ENCODE data around the gene MYOG.

The MYOG gene

GRCh38 chr1:203090421-203091198 is 4.8 kb upstream of the MYOG start:
- no peak for DNase-seq (ENCODE audit: low read depth in 1 of 2, low spot score in 1 of 2)

- DNase-seq (ENCODE audit: low read depth in 1 of 2, low spot score in 1 of 2), result no peak
Observed at GRCh38 chr1:203089651-203090045, 3.8 kb upstream of the MYOG start.

- DNase-seq (ENCODE audit: low read depth in 1 of 2, low spot score in 1 of 2), result no peak
Observed at GRCh38 chr1:203089001-203089650, 3.3 kb upstream of the MYOG start.

GRCh38 chr1:203088441-203088840 is 2.6 kb upstream of the MYOG start:
- DNase-seq (ENCODE audit: low read depth in 1 of 2, low spot score in 1 of 2), result no peak

GRCh38 chr1:203086992-203087763 is 1.4 kb upstream of the MYOG start:
- DNase-seq (ENCODE audit: low read depth in 1 of 2, low spot score in 1 of 2), result no peak

- no peak for DNase-seq (ENCODE audit: low read depth in 1 of 2, low spot score in 1 of 2)
Observed at GRCh38 chr1:203084588-203085527, 954 bp downstream of the MYOG start.

GRCh38 chr1:203083463-203083921 is 2.3 kb downstream of the MYOG start:
- no peak for DNase-seq (ENCODE audit: low read depth in 1 of 2, low spot score in 1 of 2)

GRCh38 chr1:203082571-203083462 is 3.0 kb downstream of the MYOG start:
- DNase-seq (ENCODE audit: low read depth in 1 of 2, low spot score in 1 of 2), result no peak

GRCh38 chr1:203082231-203082505 is 3.6 kb downstream of the MYOG start:
- DNase-seq (ENCODE audit: low read depth in 1 of 2, low spot score in 1 of 2), result no peak

GRCh38 chr1:203081465-203082230 is 4.2 kb downstream of the MYOG start:
- no peak for DNase-seq (ENCODE audit: low read depth in 1 of 2, low spot score in 1 of 2)

GRCh38 chr1:203080456-203080855 is 5.4 kb downstream of the MYOG start:
- DNase-seq (ENCODE audit: low read depth in 1 of 2, low spot score in 1 of 2), result no peak

GRCh38 chr1:203078478-203078877 is 7.3 kb downstream of the MYOG start:
- no peak for DNase-seq (ENCODE audit: low read depth in 1 of 2, low spot score in 1 of 2)

GRCh38 chr1:203077956-203078355 is 7.9 kb downstream of the MYOG start:
- no peak for DNase-seq (ENCODE audit: low read depth in 1 of 2, low spot score in 1 of 2)

- DNase-seq (ENCODE audit: low read depth in 1 of 2, low spot score in 1 of 2), result no peak
Observed at GRCh38 chr1:203077367-203077766, 8.4 kb downstream of the MYOG start.

- DNase-seq (ENCODE audit: low read depth in 1 of 2, low spot score in 1 of 2), result no peak
Observed at GRCh38 chr1:203076031-203076511, 9.7 kb downstream of the MYOG start.

GRCh38 chr1:203075236-203076030 is 10.4 kb downstream of the MYOG start:
- no peak for DNase-seq (ENCODE audit: low read depth in 1 of 2, low spot score in 1 of 2)

- DNase-seq (ENCODE audit: low read depth in 1 of 2, low spot score in 1 of 2), result no peak
Observed at GRCh38 chr1:203074610-203075009, 11.2 kb downstream of the MYOG start.

- no peak for DNase-seq (ENCODE audit: low read depth in 1 of 2, low spot score in 1 of 2)
Observed at GRCh38 chr1:203073469-203073868, 12.3 kb downstream of the MYOG start.

All from activated T-helper 1 cell treated with anti-CD3 and anti-CD28 coated beads, Interleukin-2, amount 50 U/mL, for 16 hours (primary cell).